MG63 (cell line): Measurements from ENCODE around the gene CHSY3. TPM values are rescaled to one million over a fixed set of nuclear protein-coding genes. Genes with fewer than 3 reads are reported as not detected.
"Not testable (repeated sequence)": the region's sequence is repeated elsewhere in the genome, so short reads cannot be mapped to it uniquely, and the experiment has no call there.

Source experiments
- DNase-seq: peaks from one replicate; pipeline ENCODE4 v3.0.0-alpha.2; 2020
- H3K27me3 ChIP-seq: fragments of 250-450 bp; sonication (Bioruptor Pico); 2 replicates; pipeline ENCODE4 v1.5.1; 2020; ENCODE audit warnings: mild to moderate bottlenecking, moderate library complexity
- H3K36me3 ChIP-seq: fragments of 250-450 bp; sonication (Bioruptor Pico); 2 replicates; pipeline ENCODE4 v1.5.1; 2020; ENCODE audit warnings: mild to moderate bottlenecking, moderate library complexity
- H3K4me3 ChIP-seq: fragments of 250-450 bp; sonication (Bioruptor Pico); 2 replicates; pipeline ENCODE4 v1.5.1; 2020; ENCODE audit warnings: mild to moderate bottlenecking, moderate library complexity
- H3K9me3 ChIP-seq: fragments of 250-450 bp; sonication (Bioruptor Pico); 2 replicates; pipeline ENCODE4 v1.5.1; 2020; ENCODE audit warnings: mild to moderate bottlenecking, moderate library complexity
- total RNA-seq: library from RNA; depleted of rRNA; stranded (reverse); fragments of >200 nt; shearing (Covaris generic); gene quantifications from 2 replicates; pipeline ENCODE4 v1.2.3, GENCODE V29; 2014; ENCODE audit warnings: low replicate concordance

Gene CHSY3
- total RNA-seq, 1 experiment from 2014 or later = not detected

DNA sequence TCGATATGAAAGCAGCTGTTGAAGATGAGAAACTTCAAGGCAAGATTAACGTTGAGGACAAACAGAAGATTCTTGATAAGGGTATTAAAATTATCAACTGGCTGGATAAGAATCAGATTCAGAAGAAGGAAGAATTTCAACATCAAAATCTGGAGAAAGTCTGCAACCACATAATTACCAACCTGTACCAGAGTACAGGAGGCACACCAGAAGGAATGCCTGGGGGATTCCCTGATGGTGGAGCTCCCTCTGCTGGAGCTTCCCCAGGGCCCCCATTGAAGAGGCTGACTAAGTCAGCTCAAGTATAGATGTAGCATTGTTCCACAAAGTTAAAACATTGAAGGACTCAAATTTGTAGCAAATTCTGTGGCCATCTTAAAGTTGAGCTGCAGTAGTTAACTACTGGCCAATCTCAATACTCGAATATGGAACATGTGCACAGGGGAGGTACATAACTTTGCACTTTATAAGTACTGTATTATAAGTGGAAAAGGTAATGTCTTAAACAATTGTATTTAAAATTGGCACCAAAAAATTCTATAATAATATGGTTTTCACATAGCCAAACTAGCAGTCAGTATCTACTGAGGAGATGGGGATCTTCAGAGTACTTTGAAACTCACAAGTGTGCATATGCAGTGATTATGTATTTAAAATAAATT lies 237.5 kb downstream of the CHSY3 start:
- Histone ChIP-seq H3K9me3 (no peaks in the 10 kb centered on the region), H3K36me3 (no peaks in the 10 kb centered on the region), H3K4me3 (no peak overlapping the region), H3K27me3 (no peaks in the 10 kb centered on the region)
- peak; percentile 8 for DNase-seq

DNA sequence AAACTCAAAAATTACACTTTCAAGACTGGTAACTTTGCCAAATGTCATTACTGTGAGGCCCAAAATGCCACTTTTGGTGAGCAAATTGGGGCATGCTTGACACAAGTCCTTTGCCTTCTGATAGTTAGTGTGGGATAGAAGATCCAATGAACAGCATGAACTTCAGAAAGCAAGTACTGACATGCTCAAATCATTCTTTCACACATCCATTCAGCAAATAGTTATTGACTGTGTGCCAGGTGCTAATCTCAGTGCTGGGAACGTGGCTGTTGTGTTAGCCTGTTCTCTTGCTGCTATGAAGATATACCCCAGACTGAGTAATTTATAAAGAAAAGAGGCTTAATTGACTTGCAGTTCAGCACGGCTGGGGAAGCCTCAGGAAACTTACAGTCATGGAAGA lies 247.0 kb downstream of the CHSY3 start:
- no peaks in the 10 kb centered on the region for H3K9me3 ChIP-seq
- no peak overlapping the region for H3K4me3 ChIP-seq
- no peak for DNase-seq
- no peaks in the 10 kb centered on the region for H3K36me3 ChIP-seq
- H3K27me3 ChIP-seq = no peaks in the 10 kb centered on the region

- Histone ChIP-seq H3K36me3 (no peaks in the 10 kb centered on the region), H3K27me3 (no peaks in the 10 kb centered on the region), H3K4me3 (no peak overlapping the region), H3K9me3 (no peaks in the 10 kb centered on the region)
- DNase-seq = no peak
These were observed 251.2 kb downstream of the CHSY3 start for GRCh38 chr5:130155345-130156011.

- Histone ChIP-seq H3K9me3 (no peaks in the 10 kb centered on the region), H3K4me3 (no peak overlapping the region), H3K27me3 (no peaks in the 10 kb centered on the region), H3K36me3 (no peaks in the 10 kb centered on the region)
- no peak for DNase-seq
These were observed 253.8 kb downstream of the CHSY3 start for GRCh38 chr5:130158036-130158435.

GRCh38 chr5:130159968-130160367 lies 255.7 kb downstream of the CHSY3 start:
- Histone ChIP-seq H3K9me3 (no peaks in the 10 kb centered on the region), H3K36me3 (no peaks in the 10 kb centered on the region), H3K4me3 (no peak overlapping the region), H3K27me3 (no peaks in the 10 kb centered on the region)
- no peak for DNase-seq

- Histone ChIP-seq H3K27me3 (no peaks in the 10 kb centered on the region), H3K9me3 (no peaks in the 10 kb centered on the region), H3K4me3 (no peak overlapping the region), H3K36me3 (no peaks in the 10 kb centered on the region)
- no peak for DNase-seq
These were observed 260.7 kb downstream of the CHSY3 start for GRCh38 chr5:130164966-130165365.

GRCh38 chr5:130166839-130167490 lies 262.7 kb downstream of the CHSY3 start:
- Histone ChIP-seq H3K27me3 (no peaks in the 10 kb centered on the region), H3K36me3 (no peaks in the 10 kb centered on the region), H3K9me3 (no peaks in the 10 kb centered on the region), H3K4me3 (no peak overlapping the region)
- DNase-seq = no peak

GRCh38 chr5:130168211-130168610 lies 263.9 kb downstream of the CHSY3 start:
- Histone ChIP-seq H3K36me3 (no peaks in the 10 kb centered on the region), H3K4me3 (no peak overlapping the region), H3K27me3 (no peaks in the 10 kb centered on the region), H3K9me3 (no peaks in the 10 kb centered on the region)
- DNase-seq = no peak

DNA sequence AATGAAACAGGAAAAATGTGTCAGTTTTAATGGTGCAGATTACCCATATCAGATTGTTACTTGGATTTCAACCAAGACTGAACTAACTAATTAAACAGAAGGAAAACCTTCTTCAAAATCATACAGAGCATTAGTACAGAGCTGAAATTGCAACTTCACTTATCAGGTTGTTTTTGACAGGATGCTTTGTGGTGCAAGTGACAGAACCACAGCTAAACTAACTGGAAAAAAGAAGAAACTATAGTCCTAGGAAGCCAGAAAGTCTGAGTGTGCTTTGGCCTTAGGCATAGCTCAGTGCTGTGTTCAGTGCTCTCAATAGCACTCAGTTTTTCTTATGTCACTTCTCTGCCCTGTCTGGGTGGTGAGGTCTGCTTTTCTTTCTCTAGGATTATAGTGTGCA lies 267.4 kb downstream of the CHSY3 start:
- Histone ChIP-seq H3K9me3 (no peaks in the 10 kb centered on the region), H3K27me3 (no peaks in the 10 kb centered on the region), H3K36me3 (no peaks in the 10 kb centered on the region), H3K4me3 (no peak overlapping the region)
- DNase-seq = no peak

- Histone ChIP-seq H3K9me3 (no peaks in the 10 kb centered on the region), H3K36me3 (no peaks in the 10 kb centered on the region), H3K4me3 (no peak overlapping the region), H3K27me3 (no peaks in the 10 kb centered on the region; the same call in 1 of the 2 replicates)
- DNase-seq = no peak
These were observed 278.9 kb downstream of the CHSY3 start for GRCh38 chr5:130183115-130183514.

DNA sequence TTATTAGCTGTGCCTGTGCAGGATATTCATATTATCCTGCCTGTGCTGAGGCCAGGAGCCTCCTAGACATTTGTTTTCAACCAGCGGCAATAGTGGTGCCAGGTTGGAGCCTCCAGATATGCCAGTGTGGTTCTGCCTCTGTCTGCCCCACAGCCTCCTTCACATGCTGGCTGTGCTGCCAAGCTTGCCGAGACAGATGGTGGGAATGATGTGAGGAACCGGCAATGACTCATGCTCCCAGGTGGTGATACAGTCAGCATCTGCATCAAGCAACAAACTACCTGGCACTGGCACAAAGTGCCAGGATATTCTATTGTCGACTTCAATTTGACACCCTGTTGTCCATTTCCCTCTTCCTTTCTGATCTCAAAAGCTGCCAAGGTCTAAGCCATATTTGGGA lies 285.7 kb downstream of the CHSY3 start:
- H3K36me3 ChIP-seq = no peaks in the 10 kb centered on the region
- no peaks in the 10 kb centered on the region; the same call in 1 of the 2 replicates for H3K27me3 ChIP-seq
- H3K4me3 ChIP-seq = no peak overlapping the region
- no peaks in the 10 kb centered on the region for H3K9me3 ChIP-seq
- DNase-seq = no peak

GRCh38 chr5:130198927-130199326 lies 294.7 kb downstream of the CHSY3 start:
- no peak overlapping the region for H3K4me3 ChIP-seq
- no peaks in the 10 kb centered on the region for H3K9me3 ChIP-seq
- no peak for DNase-seq
- no peaks in the 10 kb centered on the region; the same call in 1 of the 2 replicates for H3K27me3 ChIP-seq
- H3K36me3 ChIP-seq = no peaks in the 10 kb centered on the region

- Histone ChIP-seq H3K27me3 (no peaks in the 10 kb centered on the region; the same call in 1 of the 2 replicates), H3K9me3 (no peaks in the 10 kb centered on the region), H3K36me3 (no peaks in the 10 kb centered on the region), H3K4me3 (no peak overlapping the region)
- DNase-seq = no peak
These were observed 302.4 kb downstream of the CHSY3 start for GRCh38 chr5:130206686-130207085.

DNA sequence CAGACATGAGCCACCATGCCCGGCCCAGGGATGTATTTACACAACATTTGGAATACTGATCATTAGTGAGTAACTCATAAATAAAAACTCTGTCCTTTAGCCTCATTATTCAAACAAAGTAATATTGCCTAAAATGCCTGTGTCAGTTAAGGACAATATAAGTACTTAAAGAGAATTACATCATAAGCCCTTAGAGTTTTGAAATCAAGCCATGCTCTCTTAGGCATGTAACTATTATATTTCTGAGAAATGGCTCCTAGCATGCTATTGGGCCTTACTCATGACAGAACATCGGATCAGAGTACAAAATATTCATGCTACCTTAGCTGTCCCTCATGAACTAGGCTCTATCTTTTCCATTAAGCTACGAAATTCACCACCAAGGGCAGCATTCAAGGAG lies 309.3 kb downstream of the CHSY3 start:
- Histone ChIP-seq H3K36me3 (no peaks in the 10 kb centered on the region), H3K4me3 (no peak overlapping the region), H3K27me3 (no peaks in the 10 kb centered on the region; the same call in 1 of the 2 replicates), H3K9me3 (no peaks in the 10 kb centered on the region)
- DNase-seq = no peak

DNA sequence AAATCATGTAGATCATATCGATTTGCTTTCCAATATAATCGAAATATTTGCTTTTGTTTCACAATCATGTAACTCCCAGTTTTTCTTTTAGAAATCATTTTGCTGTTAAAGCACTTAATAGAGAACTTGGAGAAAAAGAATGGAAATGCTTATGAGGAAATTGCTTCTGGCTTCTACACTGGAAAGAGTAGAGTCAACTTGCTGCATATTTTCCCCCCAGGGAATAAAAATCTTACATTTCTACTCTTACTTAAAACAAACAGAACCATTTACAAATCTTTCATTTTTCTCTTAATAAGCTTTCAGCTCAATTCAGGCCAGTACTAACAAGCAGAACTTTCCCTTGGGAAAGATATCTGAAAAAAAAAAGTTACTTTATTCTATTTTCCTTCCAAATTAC lies 312.0 kb downstream of the CHSY3 start:
- DNase-seq = no peak
- no peaks in the 10 kb centered on the region for H3K27me3 ChIP-seq
- no peak overlapping the region for H3K4me3 ChIP-seq
- H3K9me3 ChIP-seq = no peaks in the 10 kb centered on the region
- H3K36me3 ChIP-seq = no peaks in the 10 kb centered on the region

GRCh38 chr5:130222573-130222972 lies 318.3 kb downstream of the CHSY3 start:
- no peaks in the 10 kb centered on the region for H3K27me3 ChIP-seq
- peak; percentile 2 for DNase-seq
- H3K9me3 ChIP-seq = no peaks in the 10 kb centered on the region
- H3K36me3 ChIP-seq = no peaks in the 10 kb centered on the region
- H3K4me3 ChIP-seq = no peak overlapping the region

DNA sequence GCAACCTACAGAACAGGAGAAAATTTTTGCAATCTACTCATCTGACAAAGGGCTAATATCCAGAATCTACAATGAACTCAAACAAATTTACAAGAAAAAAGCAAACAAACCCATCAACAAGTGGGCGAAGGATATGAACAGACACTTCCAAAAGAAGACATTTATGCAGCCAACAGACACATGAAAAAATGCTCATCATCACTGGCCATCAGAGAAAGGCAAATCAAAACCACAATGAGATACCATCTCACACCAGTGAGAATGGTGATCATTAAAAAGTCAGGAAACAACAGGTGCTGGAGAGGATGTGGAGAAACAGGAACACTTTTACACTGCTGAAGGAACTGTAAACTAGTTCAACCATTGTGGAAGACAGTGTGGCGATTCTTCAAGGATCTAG lies 322.3 kb downstream of the CHSY3 start:
- H3K9me3 ChIP-seq, H3K27me3 ChIP-seq, H3K4me3 ChIP-seq, DNase-seq, H3K36me3 ChIP-seq: not testable (repeated sequence)

DNA sequence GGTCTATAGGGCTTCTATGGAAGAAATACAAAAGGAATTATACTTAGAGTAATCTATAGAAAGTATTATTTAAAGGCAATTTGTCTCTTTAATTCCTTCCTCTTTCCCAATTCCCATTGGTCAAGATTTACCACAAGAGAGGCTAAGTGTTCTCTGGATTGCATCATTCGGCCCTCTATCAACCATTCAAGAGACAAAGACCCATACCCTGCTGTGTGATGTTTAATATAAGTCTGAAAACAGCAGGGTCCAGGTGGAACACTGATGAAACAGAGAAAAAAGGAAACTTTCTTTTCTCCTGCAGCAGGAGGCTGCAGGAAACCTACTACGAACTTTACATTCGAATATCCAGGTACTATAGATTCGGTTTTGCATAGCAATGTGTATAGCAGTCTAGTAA lies 323.4 kb downstream of the CHSY3 start:
- no peaks in the 10 kb centered on the region for H3K36me3 ChIP-seq
- H3K4me3 ChIP-seq = no peak overlapping the region
- H3K9me3 ChIP-seq = no peaks in the 10 kb centered on the region
- H3K27me3 ChIP-seq = no peaks in the 10 kb centered on the region
- no peak for DNase-seq
